Measurements from ENCODE around the gene BRMS1L. TPM values are rescaled to one million over a fixed set of nuclear protein-coding genes. Genes with fewer than 3 reads are reported as not detected.

BRMS1L gene
- total and polyA plus RNA-seq, 9 of the 15 experiments (the other 6 are each of a cell fraction or from before 2014, with no cell fraction given) = 1.2 to 4.7 (median 3.3) TPM

DNA sequence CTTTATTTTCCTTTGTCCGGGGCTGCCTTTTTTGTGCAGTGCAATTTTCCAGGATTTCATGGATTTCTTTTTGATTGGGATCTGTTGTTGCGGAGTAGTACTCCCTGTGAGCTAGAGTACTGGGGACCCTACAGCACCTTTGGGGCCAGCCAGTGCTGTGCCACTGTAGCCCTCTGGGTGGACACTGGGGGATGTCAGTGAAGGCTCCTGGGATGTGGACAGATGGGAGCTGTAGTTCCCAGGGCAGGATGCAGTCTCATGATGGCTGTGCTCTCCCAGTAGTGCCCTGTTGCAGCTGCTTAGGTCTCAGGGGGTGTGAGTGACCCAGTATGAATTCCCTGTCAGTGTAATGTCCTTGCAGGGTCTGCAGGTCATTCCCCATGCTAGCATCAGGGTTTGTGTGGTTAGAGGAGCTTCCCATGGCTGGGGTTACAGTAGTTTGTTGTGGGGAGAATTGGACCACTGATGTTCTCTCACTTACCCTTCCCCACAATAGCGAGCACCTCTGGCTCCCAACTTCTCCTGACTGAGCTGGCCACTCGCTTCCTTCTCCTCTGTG lies 72.2 kb downstream of the BRMS1L start:
- H3K4me3 ChIP-seq = no peak overlapping the region
- H3K9ac ChIP-seq (ENCODE audit: insufficient read depth in 1 of 2, low read depth in 2 of 2, low read length in 2 of 2) = no peak overlapping the region
- H3K27ac ChIP-seq (ENCODE audit: extremely low read depth, low read depth, low read length) = no peak overlapping the region
- H3K9me1 ChIP-seq (ENCODE audit: control insufficient read depth, insufficient read depth, low read length) = no peaks in the 10 kb centered on the region
- H2AFZ ChIP-seq (ENCODE audit: low read depth, low read length) = no peak overlapping the region
- no peak for ATAC-seq
- DNase-seq (ENCODE audit: extremely low read depth in 1 of 4, low spot score in 3 of 4) = no peak
- 0% methylated on average over 4 of the region's 4 CpGs for WGBS (ENCODE audit: insufficient coverage, low coverage, missing lambda C conversion rate)
- in situ Hi-C loops (cut with MboI) = no loop called here
- H3K79me2 ChIP-seq (ENCODE audit: control insufficient read depth, insufficient read depth, low read length) = no peaks in the 10 kb centered on the region
- CTCF ChIA-PET (ENCODE audit: low intra/inter-chr PET ratio) = no interaction called here
- intact Hi-C loops (cut with micrococcal nuclease) = no loop called here
- no TSS peak for BruUV-seq (replicated peaks)
- no peaks in the 10 kb centered on the region for H3K9me3 ChIP-seq (replicated peaks; ENCODE audit: control insufficient read depth, insufficient read depth, low read depth, low read length)
- no peaks in the 10 kb centered on the region for H4K20me1 ChIP-seq (replicated peaks; ENCODE audit: control insufficient read depth, insufficient read depth, low read length)
- no peaks in the 10 kb centered on the region for H3K4me1 ChIP-seq (replicated peaks in 1 of 2; ENCODE audit: control insufficient read depth in 2 of 2, insufficient read depth in 2 of 2, low read length in 2 of 2)
- no peaks in the 10 kb centered on the region for H3K36me3 ChIP-seq (ENCODE audit: control insufficient read depth, insufficient read depth, low read length)
- H3K4me2 ChIP-seq (ENCODE audit: insufficient read depth, low read length) = no peak overlapping the region
- POLR2A ChIA-PET = no interaction called here
- FAIRE-seq = no peak
- TF ChIP-seq ZNF121 (CRISPR knock-in tag; conservative IDR thresholded peaks at IDR 0.05) (no peak), ESRRA (IDR thresholded peaks at IDR 0.05; ENCODE audit: borderline replicate concordance, low read depth) (no peak), NFIC (IDR thresholded peaks at IDR 0.05) (no peak), GATAD2A (IDR thresholded peaks at IDR 0.05) (no peak), ZSCAN29 (IDR thresholded peaks at IDR 0.05) (no peak), RNF2 (IDR thresholded peaks at IDR 0.05) (no peak), POLR3G (IDR thresholded peaks at IDR 0.05; ENCODE audit: extremely low read depth, insufficient read length, insufficient replicate concordance) (no peak), MEF2A (IDR thresholded peaks at IDR 0.05; ENCODE audit: control insufficient read depth, low read depth, low read length) (no peak)
- H3K27me3 ChIP-seq (ENCODE audit: control insufficient read depth in 2 of 2, insufficient read depth in 2 of 2, low read length in 2 of 2) = no peaks in the 10 kb centered on the region; a peak in 1 of 5 replicates

DNA sequence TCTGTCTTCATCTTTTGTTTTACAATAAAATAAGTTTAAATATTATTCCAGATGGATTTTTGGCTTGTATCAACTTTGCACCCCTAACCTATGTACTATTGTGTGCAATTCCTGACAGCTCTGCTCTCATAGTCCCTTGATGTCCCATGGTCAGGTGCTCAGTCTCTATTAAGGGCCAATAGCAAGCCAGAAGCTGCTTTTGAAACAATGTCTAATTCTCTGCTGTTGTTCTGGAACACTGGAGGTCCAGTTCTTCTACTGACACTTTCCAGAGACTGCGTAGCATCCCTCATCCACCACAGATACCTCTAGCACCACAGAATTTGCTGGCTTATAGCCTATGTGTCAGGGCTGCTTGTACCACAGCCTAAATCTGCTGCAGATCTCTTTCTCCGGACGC lies 74.6 kb downstream of the BRMS1L start:
- no peak overlapping the region for H3K4me3 ChIP-seq
- no peaks in the 10 kb centered on the region for H3K9me3 ChIP-seq (replicated peaks; ENCODE audit: control insufficient read depth, insufficient read depth, low read depth, low read length)
- no peaks in the 10 kb centered on the region for H3K4me1 ChIP-seq (replicated peaks in 1 of 2; ENCODE audit: control insufficient read depth in 2 of 2, insufficient read depth in 2 of 2, low read length in 2 of 2)
- POLR2A ChIA-PET = no interaction called here
- ATAC-seq (no peak), FAIRE-seq (no peak), DNase-seq (ENCODE audit: extremely low read depth in 1 of 4, low spot score in 3 of 4) (no peak)
- no peaks in the 10 kb centered on the region for H3K9me1 ChIP-seq (ENCODE audit: control insufficient read depth, insufficient read depth, low read length)
- H3K79me2 ChIP-seq (ENCODE audit: control insufficient read depth, insufficient read depth, low read length) = no peaks in the 10 kb centered on the region
- no peak overlapping the region for H3K4me2 ChIP-seq (ENCODE audit: insufficient read depth, low read length)
- H3K27me3 ChIP-seq (ENCODE audit: control insufficient read depth in 2 of 2, insufficient read depth in 2 of 2, low read length in 2 of 2) = peaks cover 0 to 5% of the 10 kb centered on the region in 2 experiments; a peak in 1 of 5 replicates
- no TSS peak for BruUV-seq (replicated peaks)
- no peaks in the 10 kb centered on the region for H3K36me3 ChIP-seq (ENCODE audit: control insufficient read depth, insufficient read depth, low read length)
- 0% methylated on average over 3 of the region's 3 CpGs for WGBS (ENCODE audit: insufficient coverage, low coverage, missing lambda C conversion rate)
- no peak overlapping the region for H3K9ac ChIP-seq (ENCODE audit: insufficient read depth in 1 of 2, low read depth in 2 of 2, low read length in 2 of 2)
- no peak overlapping the region for H3K27ac ChIP-seq (ENCODE audit: extremely low read depth, low read depth, low read length)
- H4K20me1 ChIP-seq (replicated peaks; ENCODE audit: control insufficient read depth, insufficient read depth, low read length) = no peaks in the 10 kb centered on the region
- in situ Hi-C loops (cut with MboI) (no loop called here), intact Hi-C loops (cut with micrococcal nuclease) (no loop called here)
- H2AFZ ChIP-seq (ENCODE audit: low read depth, low read length) = no peak overlapping the region
- CTCF ChIA-PET (ENCODE audit: low intra/inter-chr PET ratio) = no interaction called here
- TF ChIP-seq HNRNPL (IDR thresholded peaks at IDR 0.05; ENCODE audit: low read depth, low read length) = no peak
- TF ChIP-seq, protein P1, sequence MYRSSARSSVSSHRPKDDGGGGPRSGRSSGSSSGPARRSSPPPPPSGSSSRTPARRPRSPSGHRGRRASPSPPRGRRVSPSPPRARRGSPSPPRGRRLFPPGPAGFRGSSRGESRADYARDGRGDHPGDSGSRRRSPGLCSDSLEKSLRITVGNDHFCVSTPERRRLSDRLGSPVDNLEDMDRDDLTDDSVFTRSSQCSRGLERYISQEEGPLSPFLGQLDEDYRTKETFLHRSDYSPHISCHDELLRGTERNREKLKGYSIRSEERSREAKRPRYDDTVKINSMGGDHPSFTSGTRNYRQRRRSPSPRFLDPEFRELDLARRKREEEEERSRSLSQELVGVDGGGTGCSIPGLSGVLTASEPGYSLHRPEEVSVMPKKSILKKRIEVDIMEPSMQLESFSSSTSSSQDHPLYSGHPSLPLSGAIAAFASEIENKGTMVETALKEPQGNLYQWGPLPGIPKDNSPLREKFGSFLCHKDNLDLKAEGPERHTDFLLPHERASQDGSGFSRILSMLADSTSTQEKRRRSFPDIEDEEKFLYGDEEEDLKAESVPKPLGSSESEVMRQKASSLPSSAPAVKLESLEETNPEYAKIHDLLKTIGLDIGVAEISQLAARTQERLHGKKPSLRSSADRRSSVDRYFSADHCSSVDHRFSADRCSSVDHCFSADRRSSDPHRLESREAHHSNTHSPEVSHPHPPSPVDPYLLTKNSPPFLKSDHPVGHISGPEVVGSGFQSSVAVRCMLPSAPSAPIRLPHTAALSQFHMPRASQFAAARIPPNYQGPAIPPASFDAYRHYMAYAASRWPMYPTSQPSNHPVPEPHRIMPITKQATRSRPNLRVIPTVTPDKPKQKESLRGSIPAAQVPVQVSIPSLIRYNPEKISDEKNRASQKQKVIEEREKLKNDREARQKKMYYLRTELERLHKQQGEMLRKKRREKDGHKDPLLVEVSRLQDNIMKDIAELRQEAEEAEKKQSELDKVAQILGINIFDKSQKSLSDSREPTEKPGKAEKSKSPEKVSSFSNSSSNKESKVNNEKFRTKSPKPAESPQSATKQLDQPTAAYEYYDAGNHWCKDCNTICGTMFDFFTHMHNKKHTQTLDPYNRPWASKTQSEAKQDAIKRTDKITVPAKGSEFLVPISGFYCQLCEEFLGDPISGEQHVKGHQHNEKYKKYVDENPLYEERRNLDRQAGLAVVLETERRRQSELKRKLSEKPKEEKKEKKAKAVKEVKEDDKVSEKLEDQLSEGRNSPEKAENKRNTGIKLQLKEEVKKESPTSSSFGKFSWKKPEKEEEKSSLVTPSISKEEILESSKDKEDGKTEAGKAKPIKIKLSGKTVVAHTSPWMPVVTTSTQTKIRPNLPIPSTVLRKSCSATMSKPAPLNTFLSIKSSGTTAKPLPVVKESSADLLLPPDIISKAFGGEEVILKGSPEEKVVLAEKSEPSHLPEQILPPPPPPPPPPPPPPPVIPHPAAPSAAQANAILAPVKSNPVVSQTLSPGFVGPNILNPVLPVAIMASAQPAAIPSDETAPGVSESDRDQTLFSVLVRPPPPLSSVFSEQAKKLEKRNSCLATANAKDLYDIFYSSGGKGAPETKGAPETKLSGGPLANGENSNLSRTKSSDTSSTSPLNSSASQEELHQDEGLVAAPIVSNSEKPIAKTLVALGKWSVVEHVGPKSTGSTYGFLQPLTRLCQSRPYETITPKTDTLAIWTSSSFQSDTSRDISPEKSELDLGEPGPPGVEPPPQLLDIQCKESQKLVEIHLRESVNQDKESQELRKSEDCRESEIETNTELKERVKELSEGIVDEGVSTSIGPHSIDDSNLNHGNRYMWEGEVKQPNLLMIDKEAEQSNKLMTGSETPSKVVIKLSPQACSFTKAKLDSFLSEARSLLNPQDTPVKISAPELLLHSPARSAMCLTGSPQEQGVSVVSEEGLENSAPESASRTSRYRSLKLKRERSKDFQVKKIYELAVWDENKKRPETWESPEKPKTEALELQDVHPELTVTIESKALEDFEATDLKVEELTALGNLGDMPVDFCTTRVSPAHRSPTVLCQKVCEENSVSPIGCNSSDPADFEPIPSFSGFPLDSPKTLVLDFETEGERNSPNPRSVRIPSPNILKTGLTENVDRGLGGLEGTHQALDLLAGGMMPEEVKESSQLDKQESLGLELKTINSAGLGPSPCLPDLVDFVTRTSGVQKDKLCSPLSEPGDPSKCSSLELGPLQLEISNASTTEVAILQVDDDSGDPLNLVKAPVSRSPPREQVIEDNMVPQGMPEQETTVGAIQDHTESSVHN (IDR thresholded peaks at IDR 0.05; ENCODE audit: borderline replicate concordance in 1 of 2, low read depth in 1 of 2) = no peak

Data from K562 (cell line).